ENCODE results near the gene LSM14A.
A peak's percentile ranks its signal among the peaks of the same experiment; 100 is the strongest.

The LSM14A gene

GRCh38 chr19:34254698-34255432 is 82.6 kb downstream of the LSM14A start:
- peak in 1 of 2 donors; percentile 34 for DNase-seq (ENCODE audit: low read depth in 2 of 2)

- DNase-seq (ENCODE audit: low read depth in 2 of 2) = no peak
These were observed 83.2 kb downstream of the LSM14A start for GRCh38 chr19:34255546-34255945.

GRCh38 chr19:34256835-34257558 is 84.7 kb downstream of the LSM14A start:
- no peak for DNase-seq (ENCODE audit: low read depth in 2 of 2)

- DNase-seq (ENCODE audit: low read depth in 2 of 2) = no peak
These were observed 85.2 kb downstream of the LSM14A start for GRCh38 chr19:34257559-34257924.

GRCh38 chr19:34259367-34260095 is 87.2 kb downstream of the LSM14A start:
- DNase-seq (ENCODE audit: low read depth in 2 of 2) = no peak

- DNase-seq (ENCODE audit: low read depth in 2 of 2) = no peak
These were observed 88.5 kb downstream of the LSM14A start for GRCh38 chr19:34260771-34261173.

GRCh38 chr19:34261334-34262109 is 89.2 kb downstream of the LSM14A start:
- no peak for DNase-seq (ENCODE audit: low read depth in 2 of 2)

GRCh38 chr19:34263745-34264237 is 91.5 kb downstream of the LSM14A start:
- no peak for DNase-seq (ENCODE audit: low read depth in 2 of 2)

- DNase-seq (ENCODE audit: low read depth in 2 of 2) = no peak
These were observed 92.9 kb downstream of the LSM14A start for GRCh38 chr19:34265221-34265650.

GRCh38 chr19:34269081-34269480 is 96.8 kb downstream of the LSM14A start:
- DNase-seq (ENCODE audit: low read depth in 2 of 2) = no peak

GRCh38 chr19:34269489-34269888 is 97.2 kb downstream of the LSM14A start:
- DNase-seq (ENCODE audit: low read depth in 2 of 2) = no peak

- peak; percentile 16 to 51 for DNase-seq (ENCODE audit: low read depth in 2 of 2)
These were observed 97.8 kb downstream of the LSM14A start for GRCh38 chr19:34269968-34270621.

- DNase-seq (ENCODE audit: low read depth in 2 of 2) = no peak
These were observed 100.8 kb downstream of the LSM14A start for GRCh38 chr19:34273121-34273520.

GRCh38 chr19:34274284-34274826 is 102.1 kb downstream of the LSM14A start:
- DNase-seq (ENCODE audit: low read depth in 2 of 2) = no peak

- DNase-seq (ENCODE audit: low read depth in 2 of 2) = no peak
These were observed 102.7 kb downstream of the LSM14A start for GRCh38 chr19:34274827-34275625.

- DNase-seq (ENCODE audit: low read depth in 2 of 2) = no peak
These were observed 103.4 kb downstream of the LSM14A start for GRCh38 chr19:34275705-34276104.

GRCh38 chr19:34276614-34277013 is 104.3 kb downstream of the LSM14A start:
- no peak for DNase-seq (ENCODE audit: low read depth in 2 of 2)

- DNase-seq (ENCODE audit: low read depth in 2 of 2) = no peak
These were observed 104.9 kb downstream of the LSM14A start for GRCh38 chr19:34277244-34277643.

- DNase-seq (ENCODE audit: low read depth in 2 of 2) = no peak
These were observed 106.5 kb downstream of the LSM14A start for GRCh38 chr19:34278783-34279182.
